Activated CD8-positive, alpha-beta memory T cell treated with anti-CD3 and anti-CD28 coated beads, Interleukin-2, amount 50 U/mL, for 1 hour (primary cell): Measurements from ENCODE around the gene POTEG.
"Not testable (repeated sequence)": the region's sequence is repeated elsewhere in the genome, so short reads cannot be mapped to it uniquely, and the experiment has no call there.

Experiments
- DNase-seq: peaks from one replicate; pipeline ENCODE4 v3.0.0-alpha.2; 2020; ENCODE audit errors: extremely low read depth

Gene POTEG

GRCh38 chr14:19434241-19434640, at the start of gene POTEG:
Gene POTEG (minus strand): TSS chr14:19434341. CDS start chr14:19434289, 52 bp downstream.
- DNase-seq, result not testable (repeated sequence)

GRCh38 chr14:19482093-19482492, 48.0 kb upstream of the POTEG start:
- DNase-seq, result not testable (repeated sequence)

GRCh38 chr14:19481421-19481820, 47.3 kb upstream of the POTEG start:
- not testable (repeated sequence) for DNase-seq

- not testable (repeated sequence) for DNase-seq
These were observed 46.4 kb upstream of the POTEG start for GRCh38 chr14:19480491-19480890.

GRCh38 chr14:19445761-19446160, 11.6 kb upstream of the POTEG start:
- DNase-seq, result not testable (repeated sequence)

- DNase-seq, result not testable (repeated sequence)
These were observed 5.7 kb upstream of the POTEG start for GRCh38 chr14:19439826-19440225.

GRCh38 chr14:19439219-19439618, 5.1 kb upstream of the POTEG start:
- not testable (repeated sequence) for DNase-seq

GRCh38 chr14:19437126-19437443, 2.9 kb upstream of the POTEG start:
- not testable (repeated sequence) for DNase-seq

- not testable (repeated sequence) for DNase-seq
These were observed 2.4 kb upstream of the POTEG start for GRCh38 chr14:19436311-19437125.

GRCh38 chr14:19435852-19436251, 1.7 kb upstream of the POTEG start:
- DNase-seq, result not testable (repeated sequence)

GRCh38 chr14:19434891-19435290, 750 bp upstream of the POTEG start:
- DNase-seq, result not testable (repeated sequence)

GRCh38 chr14:19433765-19434164, 376 bp downstream of the POTEG start:
- DNase-seq, result not testable (repeated sequence)

- not testable (repeated sequence) for DNase-seq
These were observed 25.6 kb downstream of the POTEG start for GRCh38 chr14:19408519-19408918.

GRCh38 chr14:19402097-19402496, 32.0 kb downstream of the POTEG start:
- DNase-seq, result not testable (repeated sequence)

GRCh38 chr14:19394727-19395126, 39.4 kb downstream of the POTEG start:
- not testable (repeated sequence) for DNase-seq

GRCh38 chr14:19390230-19390629, 43.9 kb downstream of the POTEG start:
- DNase-seq, result not testable (repeated sequence)

- not testable (repeated sequence) for DNase-seq
These were observed 45.4 kb downstream of the POTEG start for GRCh38 chr14:19388741-19389140.

GRCh38 chr14:19386996-19387395, 47.1 kb downstream of the POTEG start:
- DNase-seq, result not testable (repeated sequence)

- not testable (repeated sequence) for DNase-seq
These were observed 47.8 kb downstream of the POTEG start for GRCh38 chr14:19386309-19386708.

- not testable (repeated sequence) for DNase-seq
These were observed 49.9 kb downstream of the POTEG start for GRCh38 chr14:19384088-19384781.

- DNase-seq, result not testable (repeated sequence)
These were observed 51.0 kb downstream of the POTEG start for GRCh38 chr14:19383008-19383584.

- not testable (repeated sequence) for DNase-seq
These were observed 54.0 kb downstream of the POTEG start for GRCh38 chr14:19380137-19380536.
